ENCODE results near the gene UBE2U. TPM values are rescaled to one million over a fixed set of nuclear protein-coding genes. Genes with fewer than 3 reads are reported as not detected.

The UBE2U gene
- polyA plus RNA-seq, 1 donor from 2014 or later = not detected

- no peaks in the 10 kb centered on the region for H4K20me1 ChIP-seq (ENCODE audit: insufficient read depth)
- no peaks in the 10 kb centered on the region for H3K27me3 ChIP-seq (ENCODE audit: insufficient read depth, low read depth, low read length)
- H3K27ac ChIP-seq (ENCODE audit: low read length) = no peak overlapping the region
- no peak overlapping the region for H3K4me3 ChIP-seq (ENCODE audit: low read length)
- H3K9me3 ChIP-seq (ENCODE audit: low read length) = no peaks in the 10 kb centered on the region
- TF ChIP-seq EP300 (conservative IDR thresholded peaks at IDR 0.05; ENCODE audit: poor library complexity, severe bottlenecking) (peak; percentile 33), RAD21 (conservative IDR thresholded peaks at IDR 0.05) (no peak), EZH2 (IDR thresholded peaks at IDR 0.05; ENCODE audit: borderline replicate concordance, insufficient read depth, low read length, poor library complexity, severe bottlenecking) (no peak), SMC3 (conservative IDR thresholded peaks at IDR 0.05; ENCODE audit: poor library complexity) (no peak), CTCF (IDR thresholded peaks at IDR 0.05; ENCODE audit: poor library complexity, severe bottlenecking) (no peak), MXI1 (conservative IDR thresholded peaks at IDR 0.05; ENCODE audit: poor library complexity, severe bottlenecking) (no peak), POLR2AphosphoS5 (IDR thresholded peaks at IDR 0.05) (no peak), TAF1 (IDR thresholded peaks at IDR 0.05; ENCODE audit: low read depth) (no peak)
- no peaks in the 10 kb centered on the region for H3K79me2 ChIP-seq (replicated peaks; ENCODE audit: insufficient read depth, low read length)
- no peaks in the 10 kb centered on the region for H3F3A ChIP-seq (ENCODE audit: insufficient read depth, low read length, poor library complexity, severe bottlenecking)
- H3K9ac ChIP-seq (ENCODE audit: low read length) = no peak overlapping the region
- no peaks in the 10 kb centered on the region for H3K9me2 ChIP-seq (ENCODE audit: insufficient read depth, low read length)
- no peak overlapping the region for H2AFZ ChIP-seq (ENCODE audit: low read depth, low read length)
- H3K36me3 ChIP-seq (ENCODE audit: insufficient read depth, low read length) = no peaks in the 10 kb centered on the region
- no peak overlapping the region for H3K4me2 ChIP-seq (ENCODE audit: low read length)
Observed at GRCh38 chr1:64231153-64231552, 27.7 kb downstream of the UBE2U start.

GRCh38 chr1:64231654-64232053, 28.2 kb downstream of the UBE2U start:
- no peaks in the 10 kb centered on the region for H3K27me3 ChIP-seq (ENCODE audit: insufficient read depth, low read depth, low read length)
- no peak overlapping the region for H3K27ac ChIP-seq (ENCODE audit: low read length)
- H3K79me2 ChIP-seq (replicated peaks; ENCODE audit: insufficient read depth, low read length) = no peaks in the 10 kb centered on the region
- no peak overlapping the region for H3K4me2 ChIP-seq (ENCODE audit: low read length)
- H3F3A ChIP-seq (ENCODE audit: insufficient read depth, low read length, poor library complexity, severe bottlenecking) = no peaks in the 10 kb centered on the region
- H4K20me1 ChIP-seq (ENCODE audit: insufficient read depth) = no peaks in the 10 kb centered on the region
- H3K36me3 ChIP-seq (ENCODE audit: insufficient read depth, low read length) = no peaks in the 10 kb centered on the region
- TF ChIP-seq EP300 (conservative IDR thresholded peaks at IDR 0.05; ENCODE audit: poor library complexity, severe bottlenecking) = no peak
- TF ChIP-seq SMC3 (conservative IDR thresholded peaks at IDR 0.05; ENCODE audit: poor library complexity) = no peak
- no peak for TF ChIP-seq CTCF (IDR thresholded peaks at IDR 0.05; ENCODE audit: poor library complexity, severe bottlenecking)
- no peak for TF ChIP-seq MXI1 (conservative IDR thresholded peaks at IDR 0.05; ENCODE audit: poor library complexity, severe bottlenecking)
- no peak for TF ChIP-seq TAF1 (IDR thresholded peaks at IDR 0.05; ENCODE audit: low read depth)
- no peak for TF ChIP-seq EZH2 (IDR thresholded peaks at IDR 0.05; ENCODE audit: borderline replicate concordance, insufficient read depth, low read length, poor library complexity, severe bottlenecking)
- no peak for TF ChIP-seq REST (IDR thresholded peaks at IDR 0.05; ENCODE audit: borderline replicate concordance)
- no peak for TF ChIP-seq RAD21 (conservative IDR thresholded peaks at IDR 0.05)
- no peak for TF ChIP-seq POLR2AphosphoS5 (IDR thresholded peaks at IDR 0.05)
- no peaks in the 10 kb centered on the region for H3K9me2 ChIP-seq (ENCODE audit: insufficient read depth, low read length)
- H2AFZ ChIP-seq (ENCODE audit: low read depth, low read length) = no peak overlapping the region
- H3K9ac ChIP-seq (ENCODE audit: low read length) = no peak overlapping the region
- H3K9me3 ChIP-seq (ENCODE audit: low read length) = no peaks in the 10 kb centered on the region
- H3K4me3 ChIP-seq (ENCODE audit: low read length) = no peak overlapping the region
